ENCODE results near the gene PCGF3.
"Not testable (repeated sequence)": the region's sequence is repeated elsewhere in the genome, so short reads cannot be mapped to it uniquely, and the experiment has no call there.

PCGF3 gene

DNA sequence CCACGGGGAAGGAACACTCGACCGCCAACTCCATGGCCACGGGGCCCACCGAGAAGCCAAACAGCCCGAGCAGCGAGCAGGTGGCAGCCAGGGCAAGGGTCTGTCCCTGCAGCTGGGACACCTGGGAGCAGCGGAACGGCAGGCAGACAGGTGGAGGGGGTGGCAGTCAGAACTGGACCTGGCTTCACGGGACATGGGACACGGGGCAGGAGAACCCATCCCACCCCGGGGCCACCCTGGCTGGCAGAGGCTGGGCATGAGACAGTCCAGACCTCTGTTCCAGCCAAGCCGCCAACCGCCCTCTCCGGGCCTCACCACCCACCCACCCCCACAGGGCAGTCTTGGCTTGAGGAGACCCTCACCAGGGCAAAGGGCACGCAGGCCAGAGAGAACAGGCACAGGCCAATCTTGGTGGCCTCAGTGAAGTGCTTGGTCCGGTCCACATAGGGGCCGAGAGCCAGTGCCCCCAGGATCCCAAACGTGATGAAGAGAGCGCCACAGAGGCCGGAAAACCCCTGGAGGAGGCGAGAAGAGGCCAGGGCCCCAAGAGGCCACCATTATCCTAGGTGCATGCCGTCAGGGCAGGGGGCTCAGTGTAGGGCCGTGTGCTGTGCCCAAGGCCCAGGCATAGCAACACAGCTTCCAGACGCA lies 22.3 kb upstream of the PCGF3 start:
- no peak for DNase-seq (ENCODE audit: low read depth)

GRCh38 chr4:683982-684622 lies 21.5 kb upstream of the PCGF3 start:
- no peak for DNase-seq (ENCODE audit: low read depth)

DNA sequence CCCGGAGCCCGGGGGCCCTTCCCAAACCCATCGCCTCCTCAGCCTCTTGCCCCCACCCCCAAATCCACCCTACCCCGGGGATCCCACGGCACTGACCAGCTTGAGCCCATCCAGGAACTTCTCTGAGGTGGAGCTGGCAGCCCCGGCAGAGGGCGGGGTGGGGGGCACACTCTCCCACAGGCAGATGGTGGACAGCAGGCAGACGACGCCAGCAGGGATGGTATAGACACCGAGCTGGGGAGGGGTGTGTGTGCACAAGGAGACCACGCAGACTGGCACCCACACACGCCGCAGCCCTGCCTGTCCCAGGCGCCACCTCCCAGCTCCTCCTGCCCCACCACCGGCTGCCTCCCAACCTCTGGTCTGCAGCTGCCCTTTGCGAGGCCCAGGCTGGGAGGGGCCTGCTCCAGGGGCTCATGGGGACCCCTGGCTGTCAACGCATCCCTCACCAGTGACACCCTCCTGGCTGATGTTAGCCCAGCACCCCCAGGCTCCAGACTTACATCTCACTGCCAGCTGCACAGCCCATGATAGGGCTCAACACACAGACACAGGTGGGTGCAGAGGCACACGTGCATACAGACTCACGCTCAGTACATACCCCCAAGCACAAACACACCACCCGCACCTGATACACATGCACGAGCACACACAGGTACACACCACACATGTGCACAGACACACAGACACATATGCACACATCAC lies 20.9 kb upstream of the PCGF3 start:
- DNase-seq (ENCODE audit: low read depth) = no peak

GRCh38 chr4:685679-686412 lies 19.8 kb upstream of the PCGF3 start:
- no peak for DNase-seq (ENCODE audit: low read depth)

DNA sequence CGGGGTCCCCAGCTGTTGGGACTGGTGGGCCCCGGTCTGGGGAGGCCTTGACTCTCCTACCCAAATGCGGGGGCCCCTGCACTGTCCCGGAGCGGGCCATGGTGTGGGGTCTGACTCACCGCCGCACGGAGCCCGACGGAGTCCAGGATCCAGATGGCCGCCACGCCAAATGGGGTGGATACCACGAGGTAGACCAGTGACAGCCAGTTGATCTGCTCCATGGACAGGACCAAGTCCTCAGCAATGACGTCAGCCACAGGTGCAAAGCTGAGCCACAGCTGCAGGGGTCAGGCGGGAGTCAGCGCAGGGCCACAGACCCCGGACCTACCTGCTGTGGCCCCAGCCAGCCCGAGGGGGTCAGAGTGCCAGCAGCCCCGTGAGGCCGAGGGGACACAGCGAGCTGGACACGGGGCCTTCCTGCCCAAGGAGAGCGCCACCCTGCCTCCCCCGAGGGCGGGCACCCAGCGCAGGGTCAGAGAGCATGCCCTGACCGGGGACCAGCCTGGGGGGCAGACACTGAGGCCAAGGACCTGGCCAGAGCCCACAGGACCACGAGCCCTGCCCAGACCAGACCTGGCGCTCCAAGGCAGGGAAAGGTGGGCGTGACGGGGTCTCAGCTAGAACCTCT lies 19.1 kb upstream of the PCGF3 start:
- no peak for DNase-seq (ENCODE audit: low read depth)

- no peak for DNase-seq (ENCODE audit: low read depth)
Observed at GRCh38 chr4:687048-687970, 18.3 kb upstream of the PCGF3 start.

GRCh38 chr4:687971-688853 lies 17.4 kb upstream of the PCGF3 start:
- DNase-seq (ENCODE audit: low read depth) = no peak

DNA sequence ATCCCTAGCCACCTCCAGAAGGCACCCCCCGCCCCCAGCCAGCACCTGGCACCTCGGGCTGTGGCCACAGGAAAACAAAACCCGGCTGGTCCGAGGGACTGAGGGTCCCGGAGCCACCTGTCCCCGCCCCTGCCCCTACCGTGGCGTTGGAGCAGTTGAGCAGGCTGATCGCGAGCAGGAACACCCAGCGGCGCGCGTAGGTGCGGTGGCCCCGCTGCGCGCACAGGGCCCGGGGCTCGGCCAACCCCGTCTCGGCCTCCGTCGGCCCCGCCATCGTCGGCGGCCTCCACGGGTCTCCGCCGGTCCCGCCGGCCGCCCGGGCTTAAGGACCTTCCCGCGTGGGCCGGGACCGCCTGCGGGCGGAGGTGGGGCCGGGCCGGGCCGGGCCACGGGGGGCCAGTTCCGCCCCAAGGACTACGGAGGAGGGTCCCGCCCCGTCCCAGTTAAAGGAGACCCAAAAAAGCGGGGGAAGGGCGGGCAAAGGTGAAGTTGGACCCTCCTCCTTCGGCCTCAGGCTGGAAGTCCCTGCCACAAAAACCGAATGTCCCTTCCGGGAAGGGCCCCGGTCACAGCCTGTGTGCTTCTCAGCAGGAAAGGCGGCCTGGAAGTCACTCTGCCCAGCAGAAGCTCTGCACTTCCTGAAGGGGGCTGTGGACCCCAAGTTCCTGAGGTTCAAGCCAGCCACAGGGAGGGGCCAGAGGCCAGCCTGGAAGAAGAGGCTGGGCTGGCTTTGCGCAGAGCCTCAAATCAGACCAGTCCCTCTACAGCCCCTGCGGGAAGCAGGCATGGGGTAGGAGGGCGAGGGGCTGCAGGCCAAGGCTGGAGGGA lies 16.6 kb upstream of the PCGF3 start, which contains the start of gene SLC49A3:
Gene SLC49A3 (minus strand): TSS at position 298 of the 828 bp plus-strand sequence. CDS start 24 bp downstream, at position 274.
- DNase-seq (ENCODE audit: low read depth) = no peak

DNA sequence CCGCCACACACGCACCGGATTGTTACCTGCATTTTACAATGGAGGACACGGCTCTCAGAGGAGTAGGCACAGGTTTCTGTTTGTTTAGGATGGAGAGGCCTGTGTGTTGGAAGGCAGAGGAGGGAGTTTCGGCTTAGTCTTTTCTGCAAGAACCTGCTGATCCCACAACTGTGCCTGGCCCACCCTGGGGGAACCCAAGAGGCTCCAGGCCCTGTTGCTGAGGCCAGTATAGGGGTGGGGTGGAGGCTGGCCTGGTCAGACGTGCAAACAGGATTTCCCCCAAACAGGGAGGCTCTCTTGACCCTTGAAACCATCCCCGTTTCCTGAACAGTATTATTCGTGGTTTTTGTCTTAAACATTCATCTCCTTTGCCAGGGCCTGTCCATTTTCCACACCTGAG lies 15.9 kb upstream of the PCGF3 start:
- DNase-seq (ENCODE audit: low read depth) = no peak

DNA sequence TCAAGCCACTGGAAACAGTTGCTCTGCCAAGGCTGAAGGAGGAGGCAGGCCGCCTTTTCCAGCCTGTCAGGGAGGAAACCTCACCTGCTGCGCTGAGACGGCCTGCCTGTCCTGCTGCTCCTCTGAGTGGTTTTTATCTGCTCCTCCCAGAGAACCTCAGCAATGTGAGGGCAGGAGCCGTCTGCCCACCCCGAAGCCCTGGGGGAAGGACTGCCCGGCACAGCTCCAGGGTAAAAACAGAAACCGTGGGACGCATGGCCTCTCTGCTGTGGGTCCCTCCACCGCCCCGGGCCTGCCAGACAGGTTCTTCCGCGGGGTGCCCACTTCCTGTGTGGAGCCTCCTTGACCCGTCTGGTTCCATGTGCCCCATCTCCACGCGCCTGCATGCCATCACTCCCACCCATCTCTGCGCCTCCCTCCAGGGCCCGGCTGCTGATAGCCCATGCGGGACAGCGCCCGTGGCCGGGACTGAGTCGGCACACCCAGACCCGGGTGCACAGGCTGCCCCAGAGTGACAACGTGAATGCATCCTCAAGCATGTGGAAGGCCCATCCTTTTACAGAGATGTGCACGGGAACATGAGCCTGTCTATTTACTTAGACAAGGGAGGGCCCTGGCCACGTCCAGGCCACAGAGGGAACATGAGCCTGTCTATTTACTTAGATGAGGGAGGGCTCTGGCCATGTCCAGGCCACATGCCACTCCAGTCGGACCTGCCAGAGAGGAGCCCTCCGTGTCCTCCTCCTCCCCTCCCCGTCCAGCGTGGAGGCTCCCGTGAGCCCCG lies 12.7 kb upstream of the PCGF3 start:
- no peak for DNase-seq (ENCODE audit: low read depth)

- not testable (repeated sequence) for DNase-seq (ENCODE audit: low read depth)
Observed at GRCh38 chr4:694341-694940, 11.2 kb upstream of the PCGF3 start.

GRCh38 chr4:699816-700580 lies 5.6 kb upstream of the PCGF3 start:
- no peak for DNase-seq (ENCODE audit: low read depth)

GRCh38 chr4:700587-701264 lies 4.9 kb upstream of the PCGF3 start:
- no peak for DNase-seq (ENCODE audit: low read depth)

DNA sequence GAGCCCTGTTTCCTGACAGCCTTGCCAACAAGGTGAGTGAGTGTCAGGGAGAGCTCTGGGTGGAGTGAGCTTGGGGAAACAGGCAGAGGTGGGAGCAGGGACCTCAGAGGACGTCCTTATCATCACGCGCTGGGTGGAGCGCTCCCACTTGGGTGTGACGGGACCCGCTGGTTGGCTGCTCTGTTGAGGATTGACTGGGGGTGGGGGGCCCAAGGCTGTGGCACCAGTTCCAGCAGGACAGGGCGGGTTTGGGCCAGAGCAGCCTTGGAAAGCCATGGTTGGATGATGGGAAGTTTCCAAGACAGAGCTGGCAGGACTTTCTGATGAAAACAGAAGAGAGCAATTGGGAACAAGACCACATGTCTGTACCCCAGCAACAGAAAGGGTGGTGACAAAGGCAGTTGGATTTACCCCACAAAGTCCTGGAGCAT lies 3.0 kb upstream of the PCGF3 start:
- DNase-seq (ENCODE audit: low read depth) = no peak

DNA sequence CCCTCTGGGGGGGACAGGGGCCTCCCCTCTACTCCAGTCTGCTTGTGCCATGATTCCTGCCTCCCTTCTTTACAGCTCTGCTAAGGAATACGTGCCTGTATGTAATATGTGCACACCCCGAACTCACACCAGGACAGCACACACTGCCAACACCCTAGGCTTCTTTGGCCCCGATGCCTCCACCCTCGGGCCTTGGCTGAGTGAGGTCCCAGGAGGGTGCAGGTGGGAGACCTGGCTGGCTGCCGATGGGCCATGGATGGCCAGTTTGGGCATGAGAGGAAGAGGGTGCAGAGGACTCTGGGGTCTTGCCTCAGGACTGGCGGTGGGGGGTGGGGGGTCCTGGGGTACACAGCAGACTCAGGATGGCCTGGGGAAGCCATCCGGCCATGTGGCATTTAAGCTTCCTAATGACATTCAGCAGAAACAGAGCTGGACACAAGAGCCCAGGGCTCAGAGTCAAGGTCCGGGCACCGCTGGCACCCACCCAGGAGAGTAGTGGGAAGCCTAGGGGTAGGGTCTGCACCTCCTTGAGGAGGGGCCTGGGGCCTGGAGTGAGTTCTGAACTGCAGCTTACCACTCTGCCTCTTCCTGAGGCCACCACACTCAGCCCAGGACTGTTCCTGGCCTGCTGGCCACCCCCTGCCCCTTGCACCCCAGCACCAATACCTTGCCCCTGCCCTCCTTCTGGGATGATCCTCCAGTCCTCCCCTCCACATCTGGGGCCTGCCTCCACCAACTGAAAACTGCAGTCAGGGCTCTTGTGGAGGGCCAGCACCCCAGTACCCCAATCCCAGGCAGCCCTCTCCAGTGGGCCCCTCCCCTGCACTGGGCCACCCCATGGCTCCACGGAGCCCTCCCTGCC lies 2.1 kb upstream of the PCGF3 start:
- no peak for DNase-seq (ENCODE audit: low read depth)

Data from stimulated activated CD8-positive, alpha-beta memory T cell treated with anti-CD3 and anti-CD28 coated beads, Interleukin-7, amount 100 ng/mL, for 24 hours (primary cell).